T-helper 2 cell treated with Interferon-gamma antibody and Interleukin-4, amounts not matched to agents 100 ng/mL and 5 ng/mL, for 36 hours (primary cell): ENCODE results near the gene CDC42SE2. TPM values are rescaled to one million over a fixed set of nuclear protein-coding genes. Genes with fewer than 3 reads are reported as not detected.

Experiments used
- intact Hi-C: fragments of 100-400 bp; cut with micrococcal nuclease; formaldehyde crosslinking; loops from one replicate; pipeline ENCODE4 v1.15.1; 2023
- total RNA-seq: library from RNA; stranded (reverse); gene quantifications from 2 replicates; pipeline ENCODE4 v1.2.3, GENCODE V29; 2022

The CDC42SE2 gene
- total RNA-seq, 1 donor from 2014 or later, result 152 TPM

- intact Hi-C loops, result loop anchor here (5.0 to 10.0 kb wide), 3 partner anchors 36 to 544 kb away; partner anchors contain the start of genes FNIP1 and RAPGEF6
Measured at GRCh38 chr5:131250751-131251475, 12.9 kb upstream of the CDC42SE2 start.

GRCh38 chr5:131252824-131253171 is 11.1 kb upstream of the CDC42SE2 start:
- intact Hi-C loops, result loop anchor here (1.0 to 10.0 kb wide), 8 partner anchors 11 to 850 kb away; partner anchors contain the start of genes FNIP1, LYRM7 and RAPGEF6

- intact Hi-C loops, result loop anchor here (5.0 to 10.0 kb wide), 3 partner anchors 33 to 541 kb away; partner anchors contain the start of genes FNIP1 and RAPGEF6
Measured at GRCh38 chr5:131254025-131254424, 9.8 kb upstream of the CDC42SE2 start.

- intact Hi-C loops, result loop anchor here (5.0 to 10.0 kb wide), 3 partner anchors 33 to 540 kb away; partner anchors contain the start of genes FNIP1 and RAPGEF6
Measured at GRCh38 chr5:131254741-131255140, 9.1 kb upstream of the CDC42SE2 start.

DNA sequence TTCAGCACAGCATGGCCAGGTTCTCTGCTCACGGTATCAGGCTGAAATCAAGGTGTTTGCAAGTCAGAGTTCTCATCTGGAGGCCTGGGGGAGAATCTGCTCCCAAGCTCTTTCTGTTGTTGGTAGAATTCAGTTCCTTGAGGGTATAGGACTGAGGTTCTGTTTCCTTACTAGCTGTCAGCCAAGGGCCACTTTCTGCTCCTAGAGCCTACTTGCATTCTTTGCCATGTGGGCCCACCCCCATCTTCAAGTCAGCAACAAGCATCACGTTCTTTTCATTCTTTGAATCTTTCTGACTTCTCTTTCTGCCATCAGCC is 7.4 kb upstream of the CDC42SE2 start:
- intact Hi-C loops, result loop anchor here (10.0 kb wide), 1 partner anchor 538 kb away; the partner anchor contains the start of gene FNIP1

DNA sequence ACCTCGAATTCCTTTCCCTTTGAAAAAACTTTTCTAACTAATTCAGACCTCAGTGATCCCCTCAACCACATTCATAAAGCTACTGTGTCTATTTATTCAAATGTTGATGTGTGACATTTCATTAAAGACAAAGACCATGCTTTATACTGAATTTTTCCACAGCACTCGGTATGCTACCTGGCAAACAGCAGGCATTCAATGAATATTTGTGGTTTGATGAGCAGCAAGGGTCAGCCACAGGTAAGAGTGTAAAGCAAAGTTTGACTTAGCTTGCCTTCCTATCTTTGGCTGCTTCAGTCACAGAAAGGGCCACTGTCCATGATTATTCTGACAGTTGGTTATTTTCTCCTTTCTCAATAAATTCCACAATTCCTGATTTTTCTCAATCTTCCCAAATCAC is 5.1 kb upstream of the CDC42SE2 start:
- intact Hi-C loops, result loop anchor here (10.0 kb wide), 1 partner anchor 536 kb away; the partner anchor contains the start of gene FNIP1

- intact Hi-C loops, result loop anchor here (10.0 kb wide), 1 partner anchor 535 kb away; the partner anchor contains the start of gene FNIP1
Measured at GRCh38 chr5:131259326-131259725, 4.5 kb upstream of the CDC42SE2 start.

DNA sequence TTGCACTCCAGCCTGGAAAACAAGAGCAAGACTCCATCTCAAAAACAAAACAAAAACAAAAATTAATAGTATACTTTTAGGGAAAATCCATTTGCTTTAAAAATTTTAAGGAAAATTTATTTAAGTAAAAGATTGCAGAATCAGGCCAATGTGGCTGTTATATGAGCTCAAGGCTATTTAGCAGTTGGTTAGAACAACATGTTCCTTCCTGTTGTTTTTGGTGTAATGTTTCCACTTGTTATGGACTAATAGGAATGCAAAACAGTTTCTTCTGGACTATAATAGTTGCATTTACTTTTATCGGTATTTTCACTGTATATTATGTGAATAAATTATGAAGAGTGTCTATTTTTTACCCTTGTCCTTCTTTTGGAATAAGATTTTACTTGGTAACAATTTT is 3.0 kb upstream of the CDC42SE2 start:
- intact Hi-C loops, result loop anchor here (5.0 kb wide), 1 partner anchor 1231 kb away; the partner anchor contains the start of gene IRF1

DNA sequence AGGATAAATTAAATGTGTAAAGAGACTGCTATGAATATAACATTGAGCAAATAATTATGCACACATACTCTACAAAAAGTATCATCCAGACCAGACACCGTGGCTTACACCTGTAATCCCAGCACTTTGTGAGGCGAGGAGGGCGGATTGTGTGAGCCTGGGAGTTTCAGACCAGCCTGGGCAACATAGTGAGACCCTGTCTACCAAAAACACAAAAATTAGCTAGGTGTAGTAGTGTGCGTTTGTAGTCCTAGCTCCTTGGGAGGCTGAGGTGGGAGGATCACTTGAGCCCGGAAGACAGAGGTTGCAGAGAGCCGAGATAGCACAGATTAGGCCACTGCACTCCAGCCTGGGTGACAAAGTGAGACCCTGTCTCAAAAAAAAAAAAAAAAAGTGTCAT is 2.4 kb upstream of the CDC42SE2 start:
- intact Hi-C loops, result loop anchor here (5.0 kb wide), 1 partner anchor 1231 kb away; the partner anchor contains the start of gene IRF1

DNA sequence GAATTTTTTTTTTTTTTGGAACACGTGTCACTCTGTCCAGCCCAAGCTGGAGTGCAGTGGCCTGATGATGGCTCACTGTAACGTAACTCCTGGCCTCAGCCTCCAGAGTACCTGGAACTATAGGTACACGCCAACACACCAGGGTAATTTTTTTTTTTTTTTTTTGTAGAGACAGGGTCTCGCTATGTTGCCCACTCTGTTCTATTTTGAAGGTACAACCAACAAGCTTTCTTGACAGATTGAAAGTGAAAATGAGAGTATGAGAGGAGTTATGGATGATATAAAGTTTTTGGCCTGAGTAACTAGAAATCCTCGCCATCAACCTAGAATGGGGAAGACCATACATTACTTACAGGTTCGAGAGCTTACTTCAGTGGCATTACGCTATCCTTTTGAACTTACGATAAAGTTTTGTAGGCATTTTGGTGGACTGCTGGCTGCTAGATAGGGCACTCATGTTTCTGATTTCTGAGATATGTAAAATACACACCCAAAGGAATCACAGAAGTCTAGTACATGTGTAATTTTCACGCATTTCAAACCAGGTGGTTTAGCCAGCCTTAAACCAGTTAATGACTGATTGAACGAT is 806 bp upstream of the CDC42SE2 start:
- intact Hi-C loops, result loop anchor here (1.0 to 5.0 kb wide), 4 partner anchors 10 to 1229 kb away; partner anchors contain the start of genes IRF1 and LYRM7

DNA sequence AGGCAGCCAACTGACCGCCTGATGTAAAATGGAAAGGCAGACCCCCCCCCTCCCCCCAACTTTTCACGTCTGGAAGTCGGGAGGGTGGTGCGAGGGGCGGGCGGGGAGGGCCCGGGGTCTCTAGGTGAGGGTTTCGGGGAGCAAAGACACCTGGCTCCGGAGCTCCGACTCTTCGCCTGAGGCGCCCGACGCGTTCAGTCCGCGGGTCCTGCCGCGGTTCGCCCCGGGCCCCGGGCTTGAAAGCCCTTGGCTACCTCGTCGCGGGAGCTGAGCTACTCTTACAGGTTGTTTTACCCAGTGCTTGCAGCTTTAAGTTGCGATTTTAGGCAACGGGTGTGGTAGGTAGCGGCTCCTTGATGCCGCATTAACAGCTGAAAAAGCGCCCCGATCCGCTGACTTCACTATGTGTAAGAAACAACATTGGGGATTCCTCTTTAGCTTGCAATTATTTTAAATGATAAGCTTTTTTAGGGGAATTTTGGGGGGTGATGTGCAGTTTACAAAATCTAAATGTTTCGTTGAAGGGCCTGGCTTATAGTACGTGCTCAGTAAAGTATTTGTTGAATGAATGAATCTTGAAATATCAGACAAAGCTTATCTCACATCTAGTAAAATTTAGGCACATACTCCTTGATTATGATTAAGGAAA is 722 bp downstream of the CDC42SE2 start:
- intact Hi-C loops, result loop anchor here (1.0 to 5.0 kb wide), 7 partner anchors 7 to 1228 kb away; partner anchors contain the start of gene IRF1

GRCh38 chr5:131265311-131265803 is 1.5 kb downstream of the CDC42SE2 start:
- intact Hi-C loops, result loop anchor here (1.0 kb wide), 4 partner anchors 8 to 131 kb away; no protein-coding TSS in a partner anchor

- intact Hi-C loops, result no loop called here
Measured at GRCh38 chr5:131266370-131267060, 2.7 kb downstream of the CDC42SE2 start.

DNA sequence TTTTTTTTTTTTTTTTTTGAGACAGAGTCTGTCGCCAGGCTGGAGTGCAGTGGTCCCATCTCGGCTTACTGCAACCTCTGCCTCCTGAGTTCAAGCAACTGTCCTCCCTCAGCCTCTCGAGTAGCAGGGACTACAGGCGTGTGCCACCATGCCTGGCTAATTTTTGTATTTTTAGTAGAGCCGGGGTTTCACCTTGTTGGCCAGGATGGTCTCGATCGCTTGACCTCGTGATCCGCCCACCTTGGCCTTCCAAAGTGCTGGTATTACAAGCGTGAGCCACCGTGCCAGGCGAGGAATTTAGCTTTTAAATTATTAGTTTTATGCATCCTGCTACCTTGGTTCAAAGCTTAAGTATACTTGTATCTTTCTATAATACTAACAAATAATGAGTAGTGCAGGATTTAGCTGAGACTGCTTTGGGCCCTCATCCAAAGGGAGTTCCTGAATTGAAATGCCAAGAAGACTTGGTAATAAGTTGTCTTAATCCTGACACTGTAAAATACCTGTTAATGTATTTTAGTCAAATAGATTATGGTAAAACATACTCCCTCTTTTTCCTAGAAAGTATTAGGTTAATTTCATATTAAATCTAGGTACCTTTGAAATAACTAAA is 5.0 kb downstream of the CDC42SE2 start:
- intact Hi-C loops, result no loop called here

DNA sequence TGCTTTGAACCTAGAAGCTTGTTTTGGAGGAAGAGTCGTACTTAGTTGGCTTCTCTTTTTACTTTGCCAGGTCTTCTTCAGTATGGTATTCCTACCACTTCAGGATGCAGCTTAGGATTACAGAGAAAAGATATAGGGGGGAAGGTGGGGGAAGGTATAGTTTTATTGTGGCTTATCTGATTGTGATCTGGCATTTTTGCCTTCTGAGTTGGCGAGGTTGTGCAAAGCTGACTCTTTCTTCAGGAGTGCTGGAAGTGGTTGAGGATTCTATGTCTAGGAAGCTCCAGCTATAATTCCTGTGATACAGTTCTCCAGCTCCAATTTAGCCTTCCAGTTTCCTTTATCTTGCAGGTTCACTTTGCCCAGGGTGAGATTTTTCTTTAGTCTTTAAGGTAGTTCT is 7.0 kb downstream of the CDC42SE2 start:
- intact Hi-C loops, result loop anchor here (5.0 kb wide), 1 partner anchor 261 kb away; no protein-coding TSS in a partner anchor

DNA sequence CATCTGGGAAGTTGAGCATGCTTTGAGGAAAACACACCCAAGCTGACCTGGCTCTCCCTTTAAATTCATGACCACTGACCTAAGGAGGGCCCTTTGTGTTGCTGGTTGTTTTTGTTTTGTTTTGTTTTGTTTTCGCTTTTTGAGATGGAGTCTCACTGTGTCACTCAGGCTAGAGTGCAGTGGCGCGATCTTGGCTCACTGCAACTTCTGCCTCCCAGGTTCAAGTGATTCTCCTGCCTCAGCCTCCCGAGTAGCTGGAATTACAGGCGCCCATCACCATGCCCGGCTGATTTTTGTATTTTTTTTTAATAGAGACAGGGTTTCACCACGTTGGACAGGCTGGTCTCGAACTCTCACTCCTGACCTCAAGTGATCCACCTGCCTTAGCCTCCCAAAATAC is 8.0 kb downstream of the CDC42SE2 start:
- intact Hi-C loops, result loop anchor here (1.0 to 5.0 kb wide), 4 partner anchors 8 to 260 kb away; partner anchors contain the start of genes CDC42SE2 and HINT1

DNA sequence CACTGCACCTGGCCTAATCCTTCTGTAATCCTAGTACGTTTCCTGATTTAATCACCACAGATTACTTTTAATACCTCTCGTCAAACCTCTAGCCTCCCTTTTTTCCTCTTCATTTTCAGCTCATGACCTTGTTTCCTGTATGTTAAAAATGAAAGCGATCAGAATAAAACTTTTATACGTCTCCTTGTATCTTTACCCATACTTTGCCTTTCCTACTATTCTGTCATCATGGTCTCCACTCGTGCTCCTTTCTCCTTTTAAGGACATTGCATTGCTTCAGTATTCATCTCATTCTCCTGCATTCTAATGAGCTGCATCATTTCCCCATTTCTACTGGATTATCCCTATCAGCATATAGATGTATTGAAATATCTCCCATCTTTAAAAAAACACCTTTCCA is 8.5 kb downstream of the CDC42SE2 start:
- intact Hi-C loops, result loop anchor here (1.0 to 5.0 kb wide), 4 partner anchors 8 to 260 kb away; partner anchors contain the start of genes CDC42SE2 and HINT1

DNA sequence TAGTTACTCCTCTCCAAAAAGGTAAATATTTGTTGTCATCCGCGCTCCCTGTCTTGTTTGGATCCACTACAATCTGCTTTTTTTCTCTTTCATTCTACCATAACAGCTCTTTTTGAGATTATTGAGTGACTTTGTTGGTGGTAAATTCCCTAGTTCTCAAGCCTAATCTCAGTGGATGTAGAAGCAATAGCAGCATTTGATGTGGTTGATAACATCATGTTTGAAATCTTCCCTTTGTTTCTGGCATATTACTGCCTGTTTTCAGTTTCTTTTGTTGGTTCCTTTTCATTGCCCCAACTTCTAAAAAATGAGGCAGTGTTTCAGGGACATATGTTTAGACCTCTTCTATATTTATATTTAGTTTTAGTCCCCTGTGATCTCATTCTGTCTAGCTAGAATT is 8.9 kb downstream of the CDC42SE2 start:
- intact Hi-C loops, result loop anchor here (1.0 to 5.0 kb wide), 4 partner anchors 8 to 260 kb away; partner anchors contain the start of genes CDC42SE2 and HINT1

- intact Hi-C loops, result loop anchor here (5.0 kb wide), 1 partner anchor 258 kb away; no protein-coding TSS in a partner anchor
Measured at GRCh38 chr5:131274326-131275063, 10.6 kb downstream of the CDC42SE2 start.
